Measurements from ENCODE around the gene POC1A. TPM values are rescaled to one million over a fixed set of nuclear protein-coding genes. Genes with fewer than 3 reads are reported as not detected.

POC1A gene
- polyA plus RNA-seq, 1 donor from 2014 or later, result 1.3 TPM

DNA sequence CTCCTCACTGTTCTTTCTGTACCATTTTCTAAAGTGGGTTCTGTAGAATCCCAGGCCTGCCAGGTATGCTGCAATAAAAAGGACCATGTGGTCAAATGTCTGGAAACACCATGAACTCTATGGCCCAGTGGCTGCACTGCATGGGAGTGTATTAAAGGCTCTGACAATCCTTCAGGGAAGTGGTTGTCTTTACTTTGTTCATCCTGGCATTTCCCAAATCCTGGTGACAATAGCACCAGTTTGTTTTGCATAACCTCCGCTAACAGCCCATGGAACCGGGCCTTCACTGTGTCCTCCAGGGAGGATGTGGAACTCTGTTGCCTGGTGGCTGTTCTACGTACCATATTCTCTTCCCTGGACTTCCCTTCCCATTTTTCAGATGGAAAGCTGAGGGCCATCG lies 86.7 kb downstream of the POC1A start:
- Histone ChIP-seq H3K27me3 (ENCODE audit: insufficient read depth, low read depth, low read length) (no peaks in the 10 kb centered on the region), H3K27ac (ENCODE audit: low read length) (no peak overlapping the region), H3K9me3 (ENCODE audit: low read length) (no peaks in the 10 kb centered on the region), H3K4me3 (ENCODE audit: low read length) (no peak overlapping the region), H3K9me2 (ENCODE audit: insufficient read depth, low read length) (no peaks in the 10 kb centered on the region), H3K9ac (ENCODE audit: low read length) (no peak overlapping the region), H3K36me3 (ENCODE audit: insufficient read depth, low read length) (no peaks in the 10 kb centered on the region), H2AFZ (ENCODE audit: low read depth, low read length) (no peak overlapping the region), H3K79me2 (replicated peaks; ENCODE audit: insufficient read depth, low read length) (no peaks in the 10 kb centered on the region), H4K20me1 (ENCODE audit: insufficient read depth) (no peaks in the 10 kb centered on the region), H3K4me2 (ENCODE audit: low read length) (no peak overlapping the region), H3F3A (ENCODE audit: insufficient read depth, low read length, poor library complexity, severe bottlenecking) (no peaks in the 10 kb centered on the region)
- TF ChIP-seq, protein P1, sequence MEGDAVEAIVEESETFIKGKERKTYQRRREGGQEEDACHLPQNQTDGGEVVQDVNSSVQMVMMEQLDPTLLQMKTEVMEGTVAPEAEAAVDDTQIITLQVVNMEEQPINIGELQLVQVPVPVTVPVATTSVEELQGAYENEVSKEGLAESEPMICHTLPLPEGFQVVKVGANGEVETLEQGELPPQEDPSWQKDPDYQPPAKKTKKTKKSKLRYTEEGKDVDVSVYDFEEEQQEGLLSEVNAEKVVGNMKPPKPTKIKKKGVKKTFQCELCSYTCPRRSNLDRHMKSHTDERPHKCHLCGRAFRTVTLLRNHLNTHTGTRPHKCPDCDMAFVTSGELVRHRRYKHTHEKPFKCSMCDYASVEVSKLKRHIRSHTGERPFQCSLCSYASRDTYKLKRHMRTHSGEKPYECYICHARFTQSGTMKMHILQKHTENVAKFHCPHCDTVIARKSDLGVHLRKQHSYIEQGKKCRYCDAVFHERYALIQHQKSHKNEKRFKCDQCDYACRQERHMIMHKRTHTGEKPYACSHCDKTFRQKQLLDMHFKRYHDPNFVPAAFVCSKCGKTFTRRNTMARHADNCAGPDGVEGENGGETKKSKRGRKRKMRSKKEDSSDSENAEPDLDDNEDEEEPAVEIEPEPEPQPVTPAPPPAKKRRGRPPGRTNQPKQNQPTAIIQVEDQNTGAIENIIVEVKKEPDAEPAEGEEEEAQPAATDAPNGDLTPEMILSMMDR (IDR thresholded peaks at IDR 0.05; ENCODE audit: poor library complexity, severe bottlenecking), result no peak
- no peak for TF ChIP-seq TAF1 (IDR thresholded peaks at IDR 0.05; ENCODE audit: low read depth)
- no peak for TF ChIP-seq POLR2AphosphoS5 (IDR thresholded peaks at IDR 0.05)
- no peak for TF ChIP-seq SMC3 (conservative IDR thresholded peaks at IDR 0.05; ENCODE audit: poor library complexity)
- no peak for TF ChIP-seq EP300 (conservative IDR thresholded peaks at IDR 0.05; ENCODE audit: poor library complexity, severe bottlenecking)

DNA sequence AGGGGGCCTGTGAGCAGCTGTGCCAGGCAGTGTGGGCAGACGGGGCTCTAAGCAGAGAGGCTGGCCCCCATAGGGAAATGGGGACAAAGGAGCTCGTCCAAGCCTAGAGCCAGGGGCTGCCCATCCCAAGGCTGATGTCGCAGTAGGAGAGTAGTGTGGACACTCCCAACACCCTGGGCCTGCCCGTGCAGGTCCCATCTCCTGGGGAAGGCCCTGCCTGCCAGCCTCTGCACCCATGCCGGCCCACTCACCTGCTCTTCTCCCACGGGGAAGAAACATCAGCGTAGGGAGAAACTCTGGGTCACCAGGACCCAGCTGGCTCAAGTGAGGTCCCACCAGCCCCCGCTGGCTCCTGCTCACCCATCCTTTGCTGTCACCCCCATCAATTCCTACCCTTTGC lies 87.2 kb downstream of the POC1A start:
- H3K9me2 ChIP-seq (ENCODE audit: insufficient read depth, low read length), result no peaks in the 10 kb centered on the region
- H4K20me1 ChIP-seq (ENCODE audit: insufficient read depth), result no peaks in the 10 kb centered on the region
- no peak overlapping the region for H3K4me3 ChIP-seq (ENCODE audit: low read length)
- no peaks in the 10 kb centered on the region for H3F3A ChIP-seq (ENCODE audit: insufficient read depth, low read length, poor library complexity, severe bottlenecking)
- H3K36me3 ChIP-seq (ENCODE audit: insufficient read depth, low read length), result no peaks in the 10 kb centered on the region
- TF ChIP-seq SMC3 (conservative IDR thresholded peaks at IDR 0.05; ENCODE audit: poor library complexity), result no peak
- TF ChIP-seq, protein P2, sequence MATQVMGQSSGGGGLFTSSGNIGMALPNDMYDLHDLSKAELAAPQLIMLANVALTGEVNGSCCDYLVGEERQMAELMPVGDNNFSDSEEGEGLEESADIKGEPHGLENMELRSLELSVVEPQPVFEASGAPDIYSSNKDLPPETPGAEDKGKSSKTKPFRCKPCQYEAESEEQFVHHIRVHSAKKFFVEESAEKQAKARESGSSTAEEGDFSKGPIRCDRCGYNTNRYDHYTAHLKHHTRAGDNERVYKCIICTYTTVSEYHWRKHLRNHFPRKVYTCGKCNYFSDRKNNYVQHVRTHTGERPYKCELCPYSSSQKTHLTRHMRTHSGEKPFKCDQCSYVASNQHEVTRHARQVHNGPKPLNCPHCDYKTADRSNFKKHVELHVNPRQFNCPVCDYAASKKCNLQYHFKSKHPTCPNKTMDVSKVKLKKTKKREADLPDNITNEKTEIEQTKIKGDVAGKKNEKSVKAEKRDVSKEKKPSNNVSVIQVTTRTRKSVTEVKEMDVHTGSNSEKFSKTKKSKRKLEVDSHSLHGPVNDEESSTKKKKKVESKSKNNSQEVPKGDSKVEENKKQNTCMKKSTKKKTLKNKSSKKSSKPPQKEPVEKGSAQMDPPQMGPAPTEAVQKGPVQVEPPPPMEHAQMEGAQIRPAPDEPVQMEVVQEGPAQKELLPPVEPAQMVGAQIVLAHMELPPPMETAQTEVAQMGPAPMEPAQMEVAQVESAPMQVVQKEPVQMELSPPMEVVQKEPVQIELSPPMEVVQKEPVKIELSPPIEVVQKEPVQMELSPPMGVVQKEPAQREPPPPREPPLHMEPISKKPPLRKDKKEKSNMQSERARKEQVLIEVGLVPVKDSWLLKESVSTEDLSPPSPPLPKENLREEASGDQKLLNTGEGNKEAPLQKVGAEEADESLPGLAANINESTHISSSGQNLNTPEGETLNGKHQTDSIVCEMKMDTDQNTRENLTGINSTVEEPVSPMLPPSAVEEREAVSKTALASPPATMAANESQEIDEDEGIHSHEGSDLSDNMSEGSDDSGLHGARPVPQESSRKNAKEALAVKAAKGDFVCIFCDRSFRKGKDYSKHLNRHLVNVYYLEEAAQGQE (IDR thresholded peaks at IDR 0.05; ENCODE audit: borderline replicate concordance), result no peak
- no peak for TF ChIP-seq EP300 (conservative IDR thresholded peaks at IDR 0.05; ENCODE audit: poor library complexity, severe bottlenecking)
- no peak overlapping the region for H3K4me2 ChIP-seq (ENCODE audit: low read length)
- H3K9ac ChIP-seq (ENCODE audit: low read length), result no peak overlapping the region
- no peaks in the 10 kb centered on the region for H3K79me2 ChIP-seq (replicated peaks; ENCODE audit: insufficient read depth, low read length)
- H3K27me3 ChIP-seq (ENCODE audit: insufficient read depth, low read depth, low read length), result no peaks in the 10 kb centered on the region
- no peaks in the 10 kb centered on the region for H3K9me3 ChIP-seq (ENCODE audit: low read length)
- no peak overlapping the region for H2AFZ ChIP-seq (ENCODE audit: low read depth, low read length)
- no peak overlapping the region for H3K27ac ChIP-seq (ENCODE audit: low read length)

DNA sequence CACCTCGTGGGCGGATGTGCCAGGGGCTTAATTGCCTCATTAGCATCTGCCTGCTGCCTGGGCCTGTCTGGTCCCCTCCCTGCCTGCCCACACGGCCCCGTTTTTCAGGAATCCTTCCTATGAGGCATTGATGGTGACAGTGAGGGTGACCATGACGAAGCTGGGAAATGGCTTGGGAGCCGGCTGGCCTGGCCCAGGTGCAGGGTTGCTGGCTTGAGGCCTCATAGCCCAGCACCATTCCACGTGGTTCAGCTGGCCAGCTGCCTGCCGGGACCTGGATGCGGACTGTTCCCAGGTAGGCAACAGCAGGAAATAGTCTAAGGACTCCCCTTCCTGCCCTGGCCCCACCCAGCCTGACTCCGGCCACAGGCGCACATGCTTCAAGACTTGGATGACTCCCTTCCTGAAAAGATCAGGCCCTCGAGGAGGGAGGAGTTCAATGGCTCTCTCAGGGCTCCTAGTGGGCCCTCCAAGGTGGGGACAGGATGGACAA lies 88.9 kb downstream of the POC1A start:
- H3K36me3 ChIP-seq (ENCODE audit: insufficient read depth, low read length), result no peaks in the 10 kb centered on the region
- no peaks in the 10 kb centered on the region for H4K20me1 ChIP-seq (ENCODE audit: insufficient read depth)
- H3K9me2 ChIP-seq (ENCODE audit: insufficient read depth, low read length), result no peaks in the 10 kb centered on the region
- H3K9me3 ChIP-seq (ENCODE audit: low read length), result no peaks in the 10 kb centered on the region
- H3K9ac ChIP-seq (ENCODE audit: low read length), result no peak overlapping the region
- H2AFZ ChIP-seq (ENCODE audit: low read depth, low read length), result no peak overlapping the region
- TF ChIP-seq TAF1 (IDR thresholded peaks at IDR 0.05; ENCODE audit: low read depth) (no peak), POLR2AphosphoS5 (IDR thresholded peaks at IDR 0.05) (no peak), RAD21 (conservative IDR thresholded peaks at IDR 0.05) (no peak), EZH2 (IDR thresholded peaks at IDR 0.05; ENCODE audit: borderline replicate concordance, insufficient read depth, low read length, poor library complexity, severe bottlenecking) (no peak), MXI1 (conservative IDR thresholded peaks at IDR 0.05; ENCODE audit: poor library complexity, severe bottlenecking) (no peak), SMC3 (conservative IDR thresholded peaks at IDR 0.05; ENCODE audit: poor library complexity) (no peak), EP300 (conservative IDR thresholded peaks at IDR 0.05; ENCODE audit: poor library complexity, severe bottlenecking) (no peak)
- TF ChIP-seq, protein P2 (IDR thresholded peaks at IDR 0.05; ENCODE audit: borderline replicate concordance), result no peak
- TF ChIP-seq, protein P1 (IDR thresholded peaks at IDR 0.05; ENCODE audit: poor library complexity, severe bottlenecking), result no peak
- no peak overlapping the region for H3K27ac ChIP-seq (ENCODE audit: low read length)
- no peaks in the 10 kb centered on the region for H3K79me2 ChIP-seq (replicated peaks; ENCODE audit: insufficient read depth, low read length)
- no peaks in the 10 kb centered on the region for H3K27me3 ChIP-seq (ENCODE audit: insufficient read depth, low read depth, low read length)
- H3K4me2 ChIP-seq (ENCODE audit: low read length), result no peak overlapping the region
- H3K4me3 ChIP-seq (ENCODE audit: low read length), result no peak overlapping the region
- no peaks in the 10 kb centered on the region for H3F3A ChIP-seq (ENCODE audit: insufficient read depth, low read length, poor library complexity, severe bottlenecking)

All from neural cell (in vitro differentiated cells).